Natural killer cell (primary cell): ENCODE results near the gene TFF3. TPM values are rescaled to one million over a fixed set of nuclear protein-coding genes. Genes with fewer than 3 reads are reported as not detected.

Experiments
- ATAC-seq, 3 donors: fragments of 150-1000 bp in 2 of 3; fragments of 200-7000 bp in 1 of 3; cut with Tn5 transposase; 1 replicate in 1 of 3; 2 replicates in 2 of 3; pipeline ENCODE4 v1.10.0; 2021; ENCODE audit warnings: mild to moderate bottlenecking in 2 of 3, moderate library complexity in 2 of 3
- DNase-seq, 2 donors: peaks; one replicate each; pipeline versions ENCODE4 v3.0.0 to v3.0.0-alpha.2; 2013 to 2021; ENCODE audit warnings: mixed read lengths in 1 of 2
- H3K27ac ChIP-seq: one replicate; pipeline ENCODE4 v1.5.1; 2013; ENCODE audit warnings: mild to moderate bottlenecking, low read length
- H3K27me3 ChIP-seq: one replicate; pipeline ENCODE4 v1.6.1; 2013; ENCODE audit warnings: low read length; ENCODE audit not compliant: control insufficient read depth, insufficient read depth
- H3K36me3 ChIP-seq: one replicate; pipeline ENCODE4 v1.6.1; 2013; ENCODE audit warnings: low read length; ENCODE audit not compliant: control insufficient read depth, insufficient read depth
- H3K4me1 ChIP-seq: one replicate; pipeline ENCODE4 v1.6.1; 2013; ENCODE audit warnings: low read length; ENCODE audit not compliant: control insufficient read depth, insufficient read depth
- H3K4me3 ChIP-seq: one replicate; pipeline ENCODE4 v1.5.1; 2013; ENCODE audit warnings: low read length
- H3K9me3 ChIP-seq: one replicate; pipeline ENCODE4 v1.6.1; 2013; ENCODE audit warnings: low read length; ENCODE audit not compliant: control insufficient read depth, insufficient read depth
- H3K27ac Mint-ChIP-seq, 2 donors: one replicate each; pipeline ENCODE4 v1.8.0; 2022; ENCODE audit warnings: mild to moderate bottlenecking in 2 of 2, mixed read lengths in 2 of 2, moderate library complexity in 1 of 2
- H3K27me3 Mint-ChIP-seq, 2 donors: one replicate each; pipeline ENCODE4 v1.8.0; 2022; ENCODE audit warnings: low read depth in 2 of 2, mixed read lengths in 2 of 2
- H3K36me3 Mint-ChIP-seq: one replicate; pipeline ENCODE4 v1.8.0; 2022; ENCODE audit warnings: mixed read lengths
- H3K4me1 Mint-ChIP-seq, 2 donors: one replicate each; pipeline ENCODE4 v1.8.0; 2022; ENCODE audit warnings: mixed read lengths in 2 of 2
- H3K4me3 Mint-ChIP-seq: one replicate; pipeline ENCODE4 v1.8.0; 2022; ENCODE audit warnings: mild to moderate bottlenecking, moderate library complexity, mixed read lengths
- H3K9me3 Mint-ChIP-seq, 2 donors: one replicate each; pipeline ENCODE4 v1.8.0; 2022; ENCODE audit warnings: mixed read lengths in 2 of 2
- CTCF ChIP-seq: fragments of 200-600 bp; IDR thresholded peaks from one replicate; pipeline ENCODE4 v1.8.0; 2022; ENCODE audit warnings: antibody characterized with exemption
- WGBS: methylation state at CpG from one replicate; pipeline ENCODE4 v1.1.7; 2013; ENCODE audit warnings: missing lambda C conversion rate; ENCODE audit not compliant: insufficient coverage; 5-methylcytosine and 5-hydroxymethylcytosine counted together
- intact Hi-C: fragments of 100-400 bp; cut with micrococcal nuclease; formaldehyde crosslinking; loops from one replicate; pipeline ENCODE4 v1.14.2; 2022
- total RNA-seq, 4 donors: library from RNA; stranded (reverse); fragments of 120-200 nt in 1 of 4; gene quantifications; one replicate each; pipeline versions ENCODE4 v1.2.3 to v1.2.4, GENCODE V29; 2013 to 2022

Gene TFF3
- total RNA-seq, 3 donors from 2014 or later (not counting 1 experiment from before 2014, with no cell fraction given): not detected

- no peaks in the 10 kb centered on the region for H3K36me3 Mint-ChIP-seq
- no peak for ATAC-seq
- Histone ChIP-seq H3K27me3 (no peaks in the 10 kb centered on the region), H3K36me3 (peaks cover 4% of the 10 kb centered on the region), H3K4me1 (peaks cover 3% of the 10 kb centered on the region), H3K9me3 (no peaks in the 10 kb centered on the region), H3K27ac (no peak overlapping the region), H3K4me3 (no peak overlapping the region)
- intact Hi-C loops: no loop called here
- TF ChIP-seq CTCF: no peak
- no peak overlapping the region for H3K27ac Mint-ChIP-seq
- 88% methylated on average over 9 of the region's 9 CpGs for WGBS
- no peaks in the 10 kb centered on the region for H3K9me3 Mint-ChIP-seq
- no peak for DNase-seq
- H3K27me3 Mint-ChIP-seq: peaks cover 4 to 11% of the 10 kb centered on the region in 2 donors
- H3K4me1 Mint-ChIP-seq: no peaks in the 10 kb centered on the region
- H3K4me3 Mint-ChIP-seq: no peak overlapping the region
Observed at GRCh38 chr21:42300956-42301355, 14.3 kb downstream of the TFF3 start.

DNA sequence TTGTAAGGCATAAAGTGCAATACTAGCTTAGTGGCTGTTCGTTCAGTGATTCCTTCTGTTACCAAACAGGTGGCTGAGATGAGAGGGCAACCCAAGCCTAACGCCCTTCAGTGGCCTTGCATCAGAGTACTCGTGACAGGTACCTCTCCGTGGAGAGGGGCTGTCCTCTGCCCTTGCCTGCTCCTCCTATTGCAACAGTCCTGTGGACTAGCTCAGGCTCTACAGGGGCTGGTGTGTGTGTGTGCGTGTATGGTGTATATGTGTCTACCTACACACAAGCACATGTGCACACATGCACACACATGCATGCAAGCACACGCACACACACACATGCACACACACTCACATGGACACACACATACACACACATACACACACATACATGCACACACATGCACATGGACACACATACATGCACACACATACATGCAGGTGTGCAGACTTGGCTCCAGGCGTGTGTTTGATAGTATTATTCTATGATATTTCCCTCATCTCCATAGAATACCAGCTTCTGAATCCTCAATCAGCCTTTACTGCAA is 15.1 kb downstream of the TFF3 start:
- Histone ChIP-seq H3K9me3 (no peaks in the 10 kb centered on the region), H3K4me1 (peaks cover 3% of the 10 kb centered on the region), H3K27ac (no peak overlapping the region), H3K36me3 (peaks cover 5% of the 10 kb centered on the region), H3K4me3 (no peak overlapping the region), H3K27me3 (no peaks in the 10 kb centered on the region)
- no peak for DNase-seq
- intact Hi-C loops: no loop called here
- Mint-ChIP-seq H3K4me1 (no peaks in the 10 kb centered on the region), H3K36me3 (no peaks in the 10 kb centered on the region), H3K4me3 (no peak overlapping the region), H3K9me3 (no peaks in the 10 kb centered on the region), H3K27me3 (peaks cover 4 to 8% of the 10 kb centered on the region in 2 donors), H3K27ac (no peak overlapping the region)
- no peak for TF ChIP-seq CTCF
- no peak for ATAC-seq
- 88% methylated on average over 5 of the region's 7 CpGs for WGBS

DNA sequence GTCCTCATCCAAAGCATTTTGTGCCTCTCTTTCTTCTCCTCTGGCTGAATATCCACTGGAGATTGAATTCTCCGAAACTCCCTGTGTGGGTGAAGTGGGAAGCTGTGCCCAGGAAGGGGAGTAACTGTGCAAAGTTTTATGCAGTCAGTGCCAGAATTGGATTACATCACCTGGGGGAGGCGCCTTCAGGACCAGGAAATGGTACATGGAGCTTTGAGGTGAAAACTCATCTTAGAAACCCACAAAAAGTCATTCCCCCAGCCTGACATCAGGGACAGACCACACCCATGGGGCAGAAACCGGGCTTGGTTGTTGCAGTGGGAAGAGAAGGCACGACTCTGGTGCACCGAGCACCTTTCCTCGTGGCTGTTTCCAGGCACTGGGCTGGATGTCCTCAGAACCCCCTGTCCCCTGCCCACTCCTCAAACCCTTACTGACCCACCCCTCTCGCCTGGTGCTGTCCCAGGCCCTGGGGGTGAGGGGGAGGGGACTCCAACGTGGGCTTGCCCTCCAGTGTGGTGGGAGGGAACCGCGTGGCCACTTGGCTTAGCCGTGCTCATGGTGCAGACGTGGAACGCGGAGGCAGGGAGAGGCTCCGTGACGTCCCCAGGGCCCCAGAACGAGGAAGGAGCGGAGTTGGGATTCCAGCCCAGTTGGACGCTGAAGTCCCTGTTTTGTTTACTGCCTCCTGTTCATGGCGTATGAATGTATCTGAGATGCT is 15.7 kb downstream of the TFF3 start:
- ATAC-seq: no peak
- no peak overlapping the region for H3K4me3 Mint-ChIP-seq
- H3K4me1 Mint-ChIP-seq: no peaks in the 10 kb centered on the region
- Histone ChIP-seq H3K27ac (no peak overlapping the region), H3K27me3 (no peaks in the 10 kb centered on the region), H3K9me3 (no peaks in the 10 kb centered on the region), H3K4me1 (peaks cover 3% of the 10 kb centered on the region), H3K36me3 (peaks cover 5% of the 10 kb centered on the region), H3K4me3 (no peak overlapping the region)
- no peak for TF ChIP-seq CTCF
- no peak overlapping the region for H3K27ac Mint-ChIP-seq
- intact Hi-C loops: no loop called here
- WGBS: 86% methylated on average over 14 of the region's 20 CpGs
- peak in 1 of 2 donors; percentile 45 for DNase-seq
- no peaks in the 10 kb centered on the region for H3K36me3 Mint-ChIP-seq
- no peaks in the 10 kb centered on the region for H3K9me3 Mint-ChIP-seq
- H3K27me3 Mint-ChIP-seq: peaks cover 4 to 6% of the 10 kb centered on the region in 2 donors
